Lower leg skin (tissue), 3 donors: Measurements from ENCODE around the gene IL1RAPL1.

Source experiments
- POLR2A ChIP-seq, 2 donors: fragments of 450-650 bp; IDR thresholded peaks; one replicate each; pipeline ENCODE4 v1.6.1; 2016 to 2017; ENCODE audit warnings: antibody characterized with exemption in 2 of 2, mild to moderate bottlenecking in 1 of 2, moderate library complexity in 1 of 2
- TF ChIP-seq, protein P1 (sequence below), 3 donors: fragments of 450-650 bp; IDR thresholded peaks; one replicate each; pipeline ENCODE4 v1.5.1; 2016; ENCODE audit warnings: antibody characterized with exemption in 3 of 3, mild to moderate bottlenecking in 3 of 3, moderate library complexity in 2 of 3

DNA sequence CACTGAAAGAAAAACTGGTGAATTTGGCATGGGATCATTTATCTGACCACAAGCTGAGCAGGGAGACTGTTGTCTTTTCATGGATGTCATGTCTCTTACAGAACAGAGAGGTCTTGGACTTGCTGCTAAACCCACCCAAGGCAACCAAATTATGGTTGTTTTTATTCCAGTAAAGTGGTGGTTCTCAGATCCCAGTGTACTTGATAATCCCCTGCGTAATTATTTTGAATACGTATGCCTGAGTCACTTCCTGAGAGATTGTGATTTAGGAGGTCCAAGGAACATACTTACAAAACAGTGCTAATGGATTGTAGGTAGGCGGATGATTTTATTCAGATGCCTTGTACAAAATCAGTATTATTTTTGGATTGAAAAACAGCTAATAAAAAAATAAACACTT lies 585.6 kb downstream of the IL1RAPL1 start:
- TF ChIP-seq, protein P1, sequence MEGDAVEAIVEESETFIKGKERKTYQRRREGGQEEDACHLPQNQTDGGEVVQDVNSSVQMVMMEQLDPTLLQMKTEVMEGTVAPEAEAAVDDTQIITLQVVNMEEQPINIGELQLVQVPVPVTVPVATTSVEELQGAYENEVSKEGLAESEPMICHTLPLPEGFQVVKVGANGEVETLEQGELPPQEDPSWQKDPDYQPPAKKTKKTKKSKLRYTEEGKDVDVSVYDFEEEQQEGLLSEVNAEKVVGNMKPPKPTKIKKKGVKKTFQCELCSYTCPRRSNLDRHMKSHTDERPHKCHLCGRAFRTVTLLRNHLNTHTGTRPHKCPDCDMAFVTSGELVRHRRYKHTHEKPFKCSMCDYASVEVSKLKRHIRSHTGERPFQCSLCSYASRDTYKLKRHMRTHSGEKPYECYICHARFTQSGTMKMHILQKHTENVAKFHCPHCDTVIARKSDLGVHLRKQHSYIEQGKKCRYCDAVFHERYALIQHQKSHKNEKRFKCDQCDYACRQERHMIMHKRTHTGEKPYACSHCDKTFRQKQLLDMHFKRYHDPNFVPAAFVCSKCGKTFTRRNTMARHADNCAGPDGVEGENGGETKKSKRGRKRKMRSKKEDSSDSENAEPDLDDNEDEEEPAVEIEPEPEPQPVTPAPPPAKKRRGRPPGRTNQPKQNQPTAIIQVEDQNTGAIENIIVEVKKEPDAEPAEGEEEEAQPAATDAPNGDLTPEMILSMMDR (IDR thresholded peaks at IDR 0.05) = no peak
- TF ChIP-seq POLR2A (IDR thresholded peaks at IDR 0.05) = no peak
